Breast epithelium (tissue), 3 donors: Measurements from ENCODE around the gene VSIG8.

ENCODE experiments used
- CTCF ChIP-seq, 3 donors: fragments of 450-650 bp; IDR thresholded peaks; one replicate each; pipeline ENCODE4 v1.5.1; 2016 to 2017; ENCODE audit warnings: antibody characterized with exemption in 3 of 3, mild to moderate bottlenecking in 3 of 3, moderate library complexity in 3 of 3
- POLR2A ChIP-seq: fragments of 450-650 bp; IDR thresholded peaks from one replicate; pipeline ENCODE4 v1.6.1; 2016; ENCODE audit warnings: antibody characterized with exemption, mild to moderate bottlenecking, moderate library complexity
- POLR2AphosphoS5 ChIP-seq, 3 donors: sonication (generic); formaldehyde crosslinking; IDR thresholded peaks; one replicate each; pipeline ENCODE4 v1.6.1; 2017; ENCODE audit warnings: antibody characterized with exemption in 3 of 3

- no peak for TF ChIP-seq CTCF (IDR thresholded peaks at IDR 0.05)
- no peak for TF ChIP-seq POLR2A
- TF ChIP-seq POLR2AphosphoS5 (IDR thresholded peaks at IDR 0.05), result no peak
Observed at GRCh38 chr1:159848326-159848725, 14.1 kb downstream of the VSIG8 start.
